DMS53 (cell line): ENCODE data around the gene KCNQ2.
A peak's percentile ranks its signal among the peaks of the same experiment; 100 is the strongest.

Experiments used
- DNase-seq: peaks from one replicate; lab custom pipeline; 2025; lab: John Stamatoyannopoulos, UW

Gene KCNQ2

GRCh38 chr20:63356931-63357879 lies 115.2 kb downstream of the KCNQ2 start:
- no peak for DNase-seq

GRCh38 chr20:63356511-63356910 lies 115.9 kb downstream of the KCNQ2 start:
- no peak for DNase-seq

GRCh38 chr20:63355781-63356295 lies 116.6 kb downstream of the KCNQ2 start:
- no peak for DNase-seq

DNA sequence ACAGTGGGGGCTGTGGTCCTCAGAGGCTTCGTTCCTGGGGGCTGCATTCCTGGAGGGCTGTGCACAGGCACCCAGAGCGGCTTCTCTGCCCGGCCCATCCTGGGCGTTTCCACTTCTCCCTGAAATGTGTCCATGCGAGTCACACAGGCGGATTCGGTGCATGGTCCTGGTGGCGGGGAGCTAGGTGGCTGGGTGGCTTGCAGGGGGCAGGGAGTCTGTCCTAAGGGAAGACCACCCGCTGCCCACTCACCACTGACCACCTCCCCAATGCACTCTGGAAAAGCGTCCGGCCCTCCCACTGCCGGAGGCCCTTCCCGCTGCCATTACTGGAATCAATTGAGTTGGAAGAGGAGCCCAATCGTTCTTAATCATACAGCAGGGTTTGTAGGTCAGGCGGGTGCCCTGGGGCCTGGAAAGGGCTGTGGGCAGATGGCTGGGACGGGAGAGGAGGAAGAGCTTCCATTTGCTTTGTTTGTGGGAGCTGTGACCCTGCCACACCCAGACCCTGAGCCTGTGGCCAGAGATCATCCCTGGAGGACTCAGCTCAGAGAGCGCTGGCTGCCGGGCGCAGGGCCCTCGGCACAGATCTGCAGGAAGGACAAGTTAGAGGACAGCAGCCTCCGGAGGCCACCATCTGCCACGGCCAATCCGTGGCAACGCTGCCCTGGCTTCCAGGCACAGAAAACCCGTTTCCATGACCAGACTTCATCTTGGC lies 117.7 kb downstream of the KCNQ2 start:
- DNase-seq, result no peak

DNA sequence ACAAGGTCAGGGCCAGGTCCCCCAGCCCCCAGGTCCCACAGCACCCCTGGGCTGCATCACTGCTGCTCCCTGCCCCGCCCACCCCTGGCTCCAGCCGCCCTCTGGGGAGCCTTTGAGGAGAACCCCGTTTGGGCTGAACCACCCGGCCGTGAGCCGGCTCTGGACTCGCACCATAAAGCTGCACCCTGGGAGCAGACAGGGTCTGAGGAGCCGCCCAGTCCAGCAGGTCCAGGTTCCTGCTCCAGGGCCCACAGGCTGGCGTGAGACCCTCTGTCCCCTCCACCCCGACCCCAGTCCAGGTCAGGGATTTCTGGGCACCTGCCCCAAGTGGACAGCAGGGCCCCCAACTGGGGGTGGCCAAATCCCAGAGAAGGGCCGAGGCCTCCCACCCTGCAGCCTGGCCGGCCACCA lies 119.6 kb downstream of the KCNQ2 start:
- no peak for DNase-seq

DNA sequence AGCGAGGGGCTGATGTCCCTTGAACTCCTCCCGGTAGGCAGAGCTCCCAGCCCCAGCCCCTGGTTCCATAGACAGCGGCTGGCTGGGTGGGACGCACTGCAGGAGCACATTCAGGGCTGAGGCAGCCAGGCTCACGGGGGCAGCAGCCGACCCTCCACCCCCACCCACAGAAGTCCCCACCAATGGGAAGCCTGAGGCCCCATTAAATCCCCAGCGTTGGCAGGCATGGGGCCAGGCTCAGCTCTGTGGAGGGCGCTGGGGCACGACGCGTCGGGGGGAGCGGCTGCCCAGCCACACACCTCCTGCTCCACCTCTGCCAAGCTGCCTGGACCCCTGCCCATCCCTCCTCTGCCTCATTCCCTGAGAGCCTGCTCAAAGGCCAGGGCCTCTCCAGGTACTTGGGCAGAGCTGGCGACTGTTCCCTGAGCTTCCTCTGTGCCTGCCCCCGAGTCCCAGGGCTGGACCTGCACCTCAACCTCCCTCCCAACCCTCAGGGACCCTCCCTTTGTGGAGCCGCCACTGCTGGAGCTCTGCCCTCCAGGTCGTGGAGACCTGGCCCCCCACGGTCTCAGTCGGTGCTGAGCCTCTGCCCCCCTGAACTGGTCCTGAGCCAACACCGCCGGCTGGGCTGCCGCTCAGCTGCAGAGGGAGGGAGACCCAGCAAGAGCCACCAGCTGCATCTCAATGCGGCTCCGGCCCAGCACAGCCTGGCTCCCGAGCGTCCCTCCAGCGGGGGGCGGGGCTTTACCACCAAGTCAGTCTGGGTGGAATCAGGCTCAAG lies 120.5 kb downstream of the KCNQ2 start:
- peak; percentile 20 for DNase-seq

- no peak for DNase-seq
Observed at GRCh38 chr20:63351326-63351700, 121.1 kb downstream of the KCNQ2 start.

- DNase-seq, result no peak
Observed at GRCh38 chr20:63350597-63351325, 121.7 kb downstream of the KCNQ2 start.
